Hindlimb muscle (tissue), 1 donor: ENCODE measurements around the gene UBE2H. TPM values are rescaled to one million over a fixed set of nuclear protein-coding genes. Genes with fewer than 3 reads are reported as not detected.

ENCODE experiments used
- DNase-seq: peaks from one replicate; pipeline ENCODE4 v3.0.0-alpha.2; 2013
- polyA plus RNA-seq: library from polyadenylated mRNA; unstranded; fragments of 120-200 nt; gene quantifications from one replicate; pipeline ENCODE4 v1.2.1, GENCODE V29; 2013; ENCODE audit not compliant: insufficient read length

Gene UBE2H
- polyA plus RNA-seq, 1 donor, result 99.4 TPM

- DNase-seq, result peak; percentile 32
Observed at GRCh38 chr7:129950191-129950932, 2.4 kb downstream of the UBE2H start.

- DNase-seq, result peak; percentile 28
Observed at GRCh38 chr7:129949292-129950133, 3.2 kb downstream of the UBE2H start.

- DNase-seq, result peak; percentile 92
Observed at GRCh38 chr7:129948877-129949291, 3.9 kb downstream of the UBE2H start.

- no peak for DNase-seq
Observed at GRCh38 chr7:129948338-129948737, 4.4 kb downstream of the UBE2H start.

- no peak for DNase-seq
Observed at GRCh38 chr7:129947701-129948100, 5.1 kb downstream of the UBE2H start.

- DNase-seq, result no peak
Observed at GRCh38 chr7:129947049-129947448, 5.7 kb downstream of the UBE2H start.

- DNase-seq, result no peak
Observed at GRCh38 chr7:129946282-129946681, 6.5 kb downstream of the UBE2H start.

- no peak for DNase-seq
Observed at GRCh38 chr7:129943352-129943751, 9.4 kb downstream of the UBE2H start.

- no peak for DNase-seq
Observed at GRCh38 chr7:129940329-129940728, 12.4 kb downstream of the UBE2H start.

GRCh38 chr7:129939881-129940280 lies 12.9 kb downstream of the UBE2H start:
- DNase-seq, result no peak

GRCh38 chr7:129933627-129934026 lies 19.1 kb downstream of the UBE2H start:
- DNase-seq, result no peak

GRCh38 chr7:129926618-129927017 lies 26.1 kb downstream of the UBE2H start:
- no peak for DNase-seq

- DNase-seq, result peak; percentile 27
Observed at GRCh38 chr7:129925416-129926002, 27.3 kb downstream of the UBE2H start.

GRCh38 chr7:129924602-129925001 lies 28.2 kb downstream of the UBE2H start:
- no peak for DNase-seq

- no peak for DNase-seq
Observed at GRCh38 chr7:129923709-129924108, 29.1 kb downstream of the UBE2H start.

- DNase-seq, result no peak
Observed at GRCh38 chr7:129919492-129919891, 33.3 kb downstream of the UBE2H start.

- DNase-seq, result no peak
Observed at GRCh38 chr7:129918922-129919321, 33.8 kb downstream of the UBE2H start.

GRCh38 chr7:129917934-129918333 lies 34.8 kb downstream of the UBE2H start:
- no peak for DNase-seq

- no peak for DNase-seq
Observed at GRCh38 chr7:129914536-129915272, 38.1 kb downstream of the UBE2H start.

GRCh38 chr7:129913428-129913827 lies 39.3 kb downstream of the UBE2H start:
- DNase-seq, result no peak

- no peak for DNase-seq
Observed at GRCh38 chr7:129911790-129912189, 41.0 kb downstream of the UBE2H start.

- DNase-seq, result no peak
Observed at GRCh38 chr7:129909669-129910068, 43.1 kb downstream of the UBE2H start.

- no peak for DNase-seq
Observed at GRCh38 chr7:129908181-129908580, 44.6 kb downstream of the UBE2H start.
